T1000 (cell line): ENCODE results near the gene TMOD1.

Experiments
- DNase-seq: peaks from one replicate; lab custom pipeline; 2025; ENCODE audit warnings: mixed read lengths; lab: John Stamatoyannopoulos, UW

Gene TMOD1

DNA sequence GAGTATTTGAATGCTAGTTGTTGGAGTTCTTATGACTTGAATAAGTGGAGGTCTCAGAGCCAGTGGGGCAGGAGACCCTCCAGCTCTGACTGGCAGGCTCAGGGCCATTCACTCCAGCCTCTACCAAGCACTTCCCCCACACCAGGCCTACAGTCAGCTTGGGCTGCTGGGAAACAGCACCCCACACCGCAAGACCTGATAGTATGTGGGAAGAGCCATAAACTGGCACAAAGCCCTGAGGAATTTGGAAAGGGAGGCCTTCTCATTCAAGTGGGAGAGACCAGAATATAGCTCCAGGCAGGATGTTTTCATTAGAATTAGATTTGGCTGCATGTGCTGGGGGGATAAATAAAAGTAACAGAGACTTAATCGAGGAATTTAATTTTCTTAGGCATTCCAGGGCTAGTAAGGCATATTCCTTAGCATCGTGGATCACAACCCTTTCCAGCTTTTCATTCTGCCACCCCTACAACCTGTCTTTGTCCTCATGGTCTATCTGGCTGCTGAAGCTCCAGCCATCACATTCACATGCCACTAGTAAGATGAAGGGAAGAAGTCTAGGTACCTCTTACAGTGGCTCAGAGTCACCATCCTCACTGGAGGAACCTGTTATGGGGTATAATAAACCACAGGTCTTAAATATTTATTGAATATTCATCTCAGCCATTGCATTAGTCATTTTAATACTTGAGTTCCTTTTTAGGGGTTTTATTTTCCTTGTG is 47.5 kb downstream of the TMOD1 start:
- no peak for DNase-seq

DNA sequence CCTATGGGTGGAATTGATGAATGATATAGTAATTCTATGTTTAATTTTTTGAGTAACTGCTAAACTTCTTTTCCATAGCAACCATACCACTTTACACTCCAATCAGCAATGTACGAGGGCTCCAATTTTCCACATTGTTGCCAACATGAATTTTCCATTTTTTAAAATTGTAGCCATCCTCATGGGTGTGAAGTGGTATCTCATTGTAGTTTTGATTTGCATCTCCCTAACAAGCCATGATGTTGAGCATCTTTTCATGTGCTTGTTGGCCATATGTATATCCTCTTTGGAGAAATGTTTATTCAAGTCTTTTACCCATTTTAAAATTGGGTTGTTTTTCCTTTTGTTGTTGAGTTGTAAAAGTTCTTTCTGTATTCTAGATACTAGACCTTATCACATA is 48.9 kb downstream of the TMOD1 start:
- DNase-seq = no peak

DNA sequence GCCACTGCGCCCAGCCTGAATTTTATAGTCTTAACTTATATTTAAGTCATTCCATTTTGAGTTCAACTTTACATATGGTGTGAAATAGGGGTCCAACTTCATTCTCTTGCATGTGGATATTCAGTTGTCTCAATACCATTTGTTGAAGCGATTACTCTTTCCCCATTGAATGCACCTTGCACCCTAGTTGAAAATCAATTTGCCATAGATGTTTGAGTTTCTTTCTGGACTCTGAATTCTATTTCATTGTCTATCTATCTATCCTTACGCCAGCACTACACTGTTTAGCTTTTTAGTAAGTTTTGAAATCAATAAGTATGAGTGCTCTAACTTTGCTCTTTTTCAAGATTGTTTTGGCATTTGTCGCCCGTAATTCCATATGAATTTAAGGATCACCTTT is 49.8 kb downstream of the TMOD1 start:
- no peak for DNase-seq

DNA sequence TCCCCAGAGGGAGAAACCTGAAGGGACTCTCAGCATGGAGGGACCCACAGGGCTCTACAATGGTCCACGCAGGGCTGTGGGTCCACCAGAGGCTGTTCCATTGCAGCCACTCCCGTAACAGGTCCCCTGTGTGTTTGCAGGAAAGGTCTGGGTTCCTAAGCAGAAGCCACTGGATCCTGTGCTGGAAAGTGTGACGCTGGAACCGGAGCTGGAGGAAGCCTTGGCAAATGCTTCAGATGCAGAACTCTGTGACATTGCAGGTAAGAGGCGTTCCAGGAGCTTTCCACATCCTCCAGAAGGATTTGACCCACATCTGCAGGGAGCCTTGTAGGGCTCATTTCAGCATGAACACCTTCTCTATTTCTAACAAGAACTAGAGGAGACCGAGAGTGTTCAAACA is 51.7 kb downstream of the TMOD1 start:
- no peak for DNase-seq

DNA sequence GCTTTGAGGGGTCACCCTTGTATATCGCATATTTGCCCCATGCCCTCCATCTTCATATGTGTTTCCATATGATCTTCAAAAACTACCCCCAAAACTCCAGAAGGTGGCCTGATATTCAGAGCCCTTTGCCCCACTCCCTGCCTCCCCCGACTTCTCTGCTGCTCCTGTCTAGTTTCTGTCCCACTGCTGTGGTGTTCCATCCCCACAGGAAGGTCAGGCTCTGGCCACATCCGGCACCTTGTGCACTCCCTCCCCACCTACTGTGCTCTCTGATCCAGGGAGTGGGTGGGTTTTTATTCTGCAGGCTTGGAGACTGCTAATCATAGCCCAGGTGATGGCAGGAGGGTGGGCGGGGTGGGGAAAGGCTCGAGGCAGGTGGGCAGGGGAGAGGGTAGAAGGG is 52.4 kb downstream of the TMOD1 start:
- no peak for DNase-seq

DNA sequence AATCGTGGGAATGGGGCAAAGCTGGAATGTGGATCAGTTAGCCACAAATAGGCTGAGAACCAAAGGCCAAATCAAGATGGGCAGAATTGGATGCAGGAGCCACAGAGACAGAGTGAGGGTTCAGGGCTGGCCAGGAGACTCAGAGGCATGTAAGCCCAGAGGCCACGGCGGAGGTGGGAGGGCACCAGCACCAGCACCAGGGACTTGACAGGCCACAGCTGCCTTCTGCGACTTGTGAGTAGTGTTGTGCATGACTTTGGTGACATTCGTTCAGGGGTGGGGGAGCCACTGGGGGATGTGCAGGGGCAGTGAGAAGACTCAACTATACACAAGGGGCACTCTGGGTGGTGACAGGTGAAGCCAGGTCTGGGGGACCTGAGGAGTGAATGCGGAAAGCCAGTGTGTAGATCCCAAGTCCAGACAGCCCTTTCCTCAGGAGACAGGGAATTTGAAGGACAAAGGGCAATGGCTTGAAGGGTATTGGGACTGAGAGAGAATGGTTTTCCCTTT is 53.2 kb downstream of the TMOD1 start:
- no peak for DNase-seq

DNA sequence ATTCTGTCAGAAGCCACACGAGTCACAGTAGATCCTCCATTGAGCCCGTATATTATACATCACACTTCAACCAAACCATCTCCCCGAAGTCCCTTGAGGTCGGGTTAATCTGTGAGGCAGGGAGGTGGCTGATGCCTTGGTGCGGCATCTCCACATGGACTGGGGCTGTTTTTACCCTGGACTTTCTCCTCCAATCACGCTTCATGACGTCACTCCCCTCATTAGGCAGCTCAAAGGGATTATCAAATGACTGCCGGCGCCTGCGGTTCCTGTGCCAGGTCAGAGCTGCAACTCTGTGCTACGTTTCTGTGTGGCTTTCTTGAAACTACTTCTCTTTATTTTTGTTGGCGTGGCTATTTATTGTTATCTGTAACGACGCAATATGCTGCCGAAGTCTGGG is 53.7 kb downstream of the TMOD1 start:
- DNase-seq = no peak

DNA sequence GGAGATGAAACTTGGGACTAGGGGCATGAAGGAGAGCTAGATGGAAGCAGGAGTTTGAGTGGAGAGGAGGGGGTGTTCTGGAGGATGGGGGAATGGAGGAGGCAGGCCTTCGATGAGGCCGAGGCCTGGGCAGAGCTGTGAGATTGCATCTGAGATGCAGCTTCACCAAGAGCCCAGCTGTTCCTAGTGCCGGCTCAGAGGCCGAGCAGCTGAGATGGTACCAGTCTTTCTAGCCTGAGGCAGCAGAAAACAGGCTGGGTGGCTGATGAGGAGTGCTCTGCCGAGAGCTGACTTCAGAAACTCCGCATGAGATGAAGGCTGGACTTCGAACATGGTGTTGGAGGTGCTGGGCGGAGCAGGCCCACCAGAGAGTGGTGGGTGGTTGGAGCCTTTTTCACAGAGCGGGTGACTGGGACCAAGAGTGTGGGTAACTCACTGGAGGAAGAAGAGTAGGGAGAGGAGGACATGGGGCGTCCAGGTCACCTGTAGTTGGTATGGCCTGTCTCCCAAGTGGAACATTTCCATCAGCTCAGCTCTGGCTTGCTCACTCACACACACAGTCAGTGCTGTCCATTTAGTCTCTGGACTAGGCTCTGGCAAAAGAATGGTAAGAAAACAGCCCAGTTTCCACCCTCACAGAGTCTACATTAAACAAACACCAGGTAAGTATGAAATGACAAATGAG is 54.7 kb downstream of the TMOD1 start:
- no peak for DNase-seq

DNA sequence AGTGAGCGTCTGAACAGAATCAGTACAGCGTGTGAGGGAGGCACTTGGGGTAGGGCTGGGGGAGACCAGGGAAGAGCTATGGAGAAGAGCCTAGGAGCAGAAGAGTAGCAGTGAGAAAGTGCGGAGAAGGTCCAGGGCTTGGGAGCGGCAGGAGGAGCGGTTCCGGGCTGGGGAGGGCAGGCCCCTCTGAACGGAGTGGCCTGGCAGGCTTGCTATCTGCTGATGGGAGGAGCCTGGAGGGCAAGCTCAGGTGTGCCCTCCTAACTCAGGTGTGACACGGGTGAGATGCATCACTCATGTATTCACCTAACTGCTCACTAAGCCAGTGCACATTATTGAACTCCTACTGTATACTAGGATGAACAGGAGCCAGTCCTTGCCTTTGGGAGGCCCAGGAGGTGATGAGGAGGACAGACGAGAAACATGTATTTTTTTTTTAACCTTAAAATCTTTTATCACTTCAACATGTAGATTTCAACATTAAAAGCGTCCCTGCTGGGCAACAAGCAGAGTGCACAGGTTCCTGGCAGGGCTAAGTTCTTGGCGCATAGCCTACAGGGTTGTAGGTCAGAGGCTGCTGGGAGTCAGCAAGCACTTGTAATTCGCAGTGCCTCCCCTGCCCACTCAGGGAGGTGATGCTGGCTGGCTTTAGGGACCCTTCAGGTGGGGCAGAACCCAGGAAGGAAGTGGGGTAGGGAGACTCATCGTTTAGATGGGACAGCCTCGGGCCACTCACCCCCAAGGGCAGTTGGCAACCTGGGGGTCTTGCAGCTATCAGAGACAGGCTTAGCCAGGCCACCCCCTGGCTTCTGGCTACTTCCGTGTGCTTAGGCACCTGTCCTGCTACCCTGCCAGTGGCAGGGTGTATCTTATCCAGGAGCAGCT is 55.5 kb downstream of the TMOD1 start:
- DNase-seq = no peak

DNA sequence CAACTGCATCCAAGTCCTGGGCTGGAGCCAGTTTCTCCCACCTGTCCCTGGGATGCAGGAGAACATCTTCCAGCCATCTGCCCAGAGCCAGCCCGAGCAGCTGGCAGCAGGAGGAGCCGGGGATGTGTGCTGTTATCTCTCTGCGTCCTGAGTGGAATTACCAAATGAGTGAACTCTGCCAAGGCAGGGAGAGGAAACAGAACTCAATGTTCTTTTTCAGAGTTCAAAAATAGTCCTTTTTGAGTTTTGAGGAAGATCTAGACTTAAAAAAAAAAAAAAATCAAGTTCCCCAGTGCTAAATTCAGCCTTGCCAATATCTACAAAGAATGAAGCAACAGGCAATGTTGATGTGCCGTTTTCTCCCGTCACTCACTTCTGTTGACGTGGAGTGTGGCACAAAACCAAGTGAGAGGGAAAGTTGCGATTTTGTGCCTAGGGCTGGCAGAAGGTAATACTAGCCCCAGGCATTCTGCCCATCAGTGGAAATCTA is 56.2 kb downstream of the TMOD1 start:
- DNase-seq = no peak

DNA sequence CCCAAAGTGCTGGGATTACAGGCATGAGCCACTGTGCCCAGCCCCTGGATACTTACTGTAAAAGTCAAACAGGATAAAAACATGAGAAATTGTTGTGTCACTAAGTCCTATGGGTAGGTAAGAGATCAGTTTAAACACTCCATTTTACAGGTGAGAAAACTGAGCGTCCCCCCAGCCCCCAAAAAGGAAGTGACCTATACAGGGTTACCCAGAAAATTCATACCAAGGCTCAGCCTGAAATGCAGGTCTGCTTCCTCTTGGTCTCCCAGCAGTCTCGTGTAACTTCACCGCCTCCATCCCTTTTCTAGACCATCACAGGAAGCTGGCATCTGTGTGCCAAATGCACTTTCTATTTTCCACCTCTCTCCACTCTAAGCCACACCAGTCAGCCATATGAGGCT is 57.2 kb downstream of the TMOD1 start:
- no peak for DNase-seq

DNA sequence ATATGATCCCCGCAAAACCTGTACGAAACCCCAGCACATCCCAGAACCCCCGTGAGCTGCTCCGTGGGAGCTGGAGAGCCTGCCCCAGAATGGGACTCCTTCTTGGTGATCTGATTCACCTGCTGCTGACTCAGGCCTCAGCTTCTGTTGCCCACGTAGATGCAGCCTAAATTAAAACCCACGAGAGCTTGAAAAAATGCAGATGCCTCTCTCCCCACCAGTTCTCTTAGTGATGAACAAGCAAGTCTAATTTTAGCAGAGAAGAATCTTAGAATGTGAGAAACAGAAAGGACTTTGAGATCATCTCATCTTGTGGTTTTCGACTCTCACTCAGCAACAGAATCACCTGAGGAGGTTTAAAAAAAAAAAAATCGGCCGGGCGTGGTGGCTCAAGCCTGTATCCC is 57.6 kb downstream of the TMOD1 start:
- DNase-seq = no peak

DNA sequence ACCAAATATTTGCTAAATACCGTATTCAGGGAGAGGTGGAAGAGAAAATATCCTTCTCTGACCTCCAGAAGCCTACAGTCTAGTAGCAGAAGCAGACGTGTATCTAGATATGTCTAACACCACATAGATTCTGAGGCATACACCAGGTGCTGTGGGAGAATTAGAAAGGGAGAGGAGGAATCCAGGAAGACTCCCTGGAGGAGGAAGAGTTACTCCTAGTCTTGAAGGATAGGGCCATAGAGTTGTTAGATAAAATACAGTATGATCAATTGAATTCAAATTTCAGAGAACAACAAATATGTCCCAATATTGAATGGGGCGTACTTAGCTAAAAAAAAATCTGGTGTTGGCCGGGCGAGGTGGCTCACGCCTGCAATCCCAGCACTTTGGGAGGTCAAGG is 58.7 kb downstream of the TMOD1 start:
- no peak for DNase-seq

DNA sequence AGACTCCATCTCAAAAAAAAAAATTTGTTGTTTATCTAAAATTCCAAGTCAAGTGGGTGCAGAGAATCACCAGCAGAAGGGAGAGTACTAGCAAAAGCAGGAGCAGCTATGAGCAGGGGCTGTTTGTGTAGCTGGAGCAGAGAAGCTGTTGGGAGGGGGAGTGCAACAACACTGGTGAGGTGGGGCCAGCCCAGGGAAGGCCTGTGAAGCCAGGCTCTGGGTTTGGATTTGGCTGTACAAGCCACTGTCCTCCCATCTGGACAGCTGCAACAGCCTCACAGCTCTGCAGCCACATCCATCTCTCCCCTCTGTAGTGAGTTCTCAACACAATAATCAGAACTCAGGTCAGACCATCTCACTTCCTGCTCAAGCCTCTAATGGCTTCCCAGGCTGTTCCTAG is 59.4 kb downstream of the TMOD1 start:
- no peak for DNase-seq

DNA sequence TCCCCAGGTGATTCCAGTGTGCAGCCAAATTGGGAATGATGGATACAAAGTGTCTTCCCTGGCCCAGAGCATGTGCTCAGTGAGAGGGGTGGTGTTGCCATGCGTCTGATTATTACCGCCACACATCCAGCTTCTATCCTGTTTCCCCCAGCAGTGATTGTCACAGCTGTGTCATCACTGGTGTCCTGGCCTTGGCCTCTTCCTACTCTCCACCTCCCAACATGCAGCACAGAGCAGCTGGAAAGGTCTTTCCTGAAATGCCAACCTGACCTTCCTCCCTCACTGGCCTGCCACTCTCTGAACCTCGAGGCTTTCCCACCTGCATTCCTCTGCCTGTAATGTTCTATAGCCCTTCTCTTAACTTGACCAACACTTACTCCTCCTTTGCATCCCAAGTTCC is 60.0 kb downstream of the TMOD1 start:
- no peak for DNase-seq

DNA sequence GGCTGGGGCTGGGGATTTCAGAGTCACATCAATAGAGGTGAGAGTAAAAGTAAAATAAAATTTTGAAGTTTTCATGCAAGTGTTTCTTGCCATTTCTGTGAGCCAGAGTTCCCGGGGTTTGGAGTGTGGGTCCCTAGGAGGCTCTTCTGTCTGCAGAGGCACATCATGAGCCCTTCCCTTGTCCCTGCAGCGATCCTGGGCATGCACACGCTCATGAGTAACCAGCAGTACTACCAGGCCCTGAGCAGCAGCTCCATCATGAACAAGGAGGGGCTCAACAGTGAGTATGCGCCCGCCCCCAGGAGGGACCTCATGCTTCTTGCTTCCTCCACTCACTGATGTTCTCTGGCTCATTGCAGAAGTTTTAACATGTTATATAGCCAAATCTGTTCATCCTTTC is 61.1 kb downstream of the TMOD1 start:
- no peak for DNase-seq

DNA sequence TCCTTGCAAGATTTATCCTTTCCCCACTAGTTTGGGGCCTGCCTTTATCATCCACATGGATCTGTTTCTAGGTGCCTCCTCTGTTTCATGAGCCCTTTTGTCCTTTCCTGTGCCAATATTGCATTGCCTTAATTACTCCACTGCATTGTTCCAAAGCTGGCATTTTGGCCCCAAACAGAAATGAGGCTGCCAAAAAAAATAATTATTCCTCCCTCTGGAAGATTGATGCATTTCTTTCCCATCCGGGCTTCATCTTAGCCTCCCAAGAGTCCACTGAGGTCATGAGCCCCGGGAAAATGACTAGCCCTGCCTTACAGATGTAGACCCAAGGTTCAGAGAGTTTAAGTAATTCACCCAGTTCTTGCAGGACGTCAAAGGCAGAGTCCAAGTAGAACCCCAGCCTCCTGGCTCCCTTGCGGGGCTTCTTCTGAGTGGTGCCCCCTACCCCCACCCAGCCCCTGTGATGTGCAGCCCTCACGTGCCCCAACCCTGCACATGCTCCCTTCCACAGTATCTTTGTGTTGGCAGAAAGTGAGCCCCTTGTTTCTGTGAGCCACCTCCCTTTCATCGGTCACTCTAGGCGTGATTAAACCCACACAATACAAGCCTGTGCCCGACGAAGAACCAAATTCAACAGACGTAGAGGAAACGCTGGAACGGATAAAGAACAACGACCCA is 62.1 kb downstream of the TMOD1 start:
- no peak for DNase-seq

DNA sequence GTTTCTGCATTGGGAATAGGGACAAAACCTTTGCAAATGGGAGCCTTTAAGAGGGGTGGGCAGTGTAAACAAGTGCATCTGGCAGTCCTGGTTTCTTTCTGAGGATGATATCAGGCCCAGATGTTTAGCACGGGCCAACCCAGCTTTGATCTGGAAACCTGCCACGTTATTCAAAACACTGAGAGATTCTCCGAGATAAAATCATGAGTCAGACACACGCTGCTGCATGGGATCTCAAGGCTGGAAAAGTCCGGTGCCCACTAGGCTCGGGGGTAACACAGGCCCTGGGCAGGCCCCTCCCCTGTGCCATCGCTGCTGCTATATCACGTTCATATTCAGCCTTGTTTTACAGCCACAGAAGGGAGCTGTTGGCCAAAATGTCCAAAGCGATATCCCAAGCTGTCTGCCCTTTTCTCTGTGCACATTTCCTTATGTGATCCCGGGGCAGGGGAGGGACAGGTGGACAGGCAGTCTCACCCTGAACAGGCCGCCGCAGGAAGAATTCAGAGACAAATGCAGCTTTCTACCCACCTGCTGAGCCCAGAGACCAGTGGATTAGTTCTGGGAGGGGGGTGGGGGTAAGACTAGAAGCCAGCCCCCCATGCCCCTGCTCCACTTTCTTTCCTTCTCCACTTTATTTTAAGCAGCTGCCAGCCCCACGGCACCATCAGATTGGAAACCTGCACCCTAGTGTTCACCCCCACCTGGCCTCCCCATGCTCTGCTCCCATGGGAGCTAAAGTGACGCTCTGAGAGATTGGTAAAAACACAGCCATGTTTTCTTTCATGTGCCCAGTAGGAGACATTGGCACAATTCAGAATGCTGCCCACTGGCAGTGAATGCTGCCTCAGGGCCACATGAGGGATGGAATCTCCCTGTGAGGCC is 63.1 kb downstream of the TMOD1 start:
- peak; percentile 3 for DNase-seq

DNA sequence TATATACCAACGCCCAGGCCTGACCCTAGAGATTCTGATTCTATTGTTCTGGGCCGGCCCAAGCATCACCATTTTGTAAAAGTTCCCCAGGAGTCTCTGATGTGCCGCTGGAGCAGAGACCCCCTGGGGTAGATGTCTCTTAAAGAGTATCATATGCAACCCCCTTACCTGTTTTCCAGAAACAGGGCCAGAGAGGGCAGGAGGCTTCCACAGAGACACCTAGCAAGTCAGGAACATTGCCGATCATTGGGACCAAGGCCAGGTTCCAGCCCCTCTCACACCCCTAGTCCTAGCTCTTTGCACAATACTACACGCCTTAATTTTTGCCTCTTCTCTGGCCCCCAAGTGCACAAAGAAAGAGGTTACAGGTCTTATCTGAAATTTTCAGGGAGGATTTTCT is 63.8 kb downstream of the TMOD1 start:
- no peak for DNase-seq

DNA sequence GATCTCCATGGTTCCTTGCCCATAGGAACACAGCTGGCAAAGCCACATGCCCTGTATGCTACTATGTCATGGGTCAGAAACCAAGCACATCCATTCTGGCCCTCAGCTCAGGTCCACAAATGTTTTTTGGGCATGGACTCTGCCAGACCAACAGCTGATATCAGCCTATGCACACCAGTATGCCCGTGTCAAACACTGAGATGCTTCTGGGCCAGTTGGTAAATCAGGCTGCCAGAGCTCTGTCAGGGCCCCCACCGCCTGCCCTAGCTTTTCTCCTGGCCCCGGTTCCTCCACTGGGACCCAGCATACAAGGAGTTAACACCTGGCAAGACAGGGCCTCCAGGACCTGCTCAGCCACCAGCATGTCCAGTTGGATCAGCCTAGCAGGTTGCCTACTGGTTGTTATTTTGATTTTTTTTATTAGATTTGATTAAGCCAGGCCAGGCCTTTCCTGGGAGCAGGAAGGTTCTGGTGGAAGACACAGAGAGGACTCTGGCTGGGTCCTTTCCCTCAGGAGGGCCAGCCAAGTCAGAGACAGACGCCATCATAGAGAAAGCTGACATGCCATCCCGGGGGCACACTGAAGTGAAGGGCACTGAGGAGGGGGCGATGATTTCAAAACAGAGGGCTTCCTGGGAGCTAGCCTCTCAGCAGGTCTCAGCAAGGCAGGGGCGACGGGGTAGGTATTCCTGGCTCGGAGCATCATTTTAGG is 65.9 kb downstream of the TMOD1 start:
- no peak for DNase-seq

DNA sequence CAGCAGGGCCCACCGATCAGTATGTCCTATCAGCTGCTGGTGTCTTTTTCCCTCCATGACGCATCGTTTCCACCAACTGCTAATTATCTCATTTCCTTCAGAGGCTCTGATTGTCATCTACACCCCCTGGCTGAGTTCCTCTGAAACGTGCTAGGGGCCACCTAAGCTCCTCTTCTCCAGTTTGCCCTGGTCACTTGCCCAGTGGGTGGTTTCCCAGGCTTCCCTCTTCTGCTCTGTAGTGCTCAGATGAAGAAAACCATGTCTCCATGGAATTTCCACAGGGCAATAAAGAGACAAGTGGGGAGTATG is 66.4 kb downstream of the TMOD1 start:
- no peak for DNase-seq
